ENCODE measurements around the gene RASSF8.

RASSF8 gene

DNA sequence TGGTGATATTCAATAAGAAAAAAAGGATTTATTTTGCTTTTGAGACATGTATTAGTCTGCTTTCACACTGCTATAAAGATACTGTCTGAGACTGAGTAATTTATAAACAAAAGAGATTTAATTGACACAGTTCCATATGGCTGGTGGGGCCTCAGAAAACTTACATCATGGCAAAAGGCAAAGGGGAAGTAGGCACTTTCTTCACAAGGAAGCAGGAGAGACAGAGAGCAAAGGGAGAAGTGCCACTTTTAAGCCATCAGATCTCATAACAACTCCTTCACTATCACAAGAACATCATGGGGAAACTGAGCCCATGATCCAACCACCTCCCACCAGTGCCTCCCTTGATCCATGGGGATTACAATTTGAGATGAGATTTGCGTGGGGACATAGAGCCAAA is 122.4 kb downstream of the RASSF8 start:
- DNase-seq (ENCODE audit: low read depth) = no peak
- TF ChIP-seq, protein P1, sequence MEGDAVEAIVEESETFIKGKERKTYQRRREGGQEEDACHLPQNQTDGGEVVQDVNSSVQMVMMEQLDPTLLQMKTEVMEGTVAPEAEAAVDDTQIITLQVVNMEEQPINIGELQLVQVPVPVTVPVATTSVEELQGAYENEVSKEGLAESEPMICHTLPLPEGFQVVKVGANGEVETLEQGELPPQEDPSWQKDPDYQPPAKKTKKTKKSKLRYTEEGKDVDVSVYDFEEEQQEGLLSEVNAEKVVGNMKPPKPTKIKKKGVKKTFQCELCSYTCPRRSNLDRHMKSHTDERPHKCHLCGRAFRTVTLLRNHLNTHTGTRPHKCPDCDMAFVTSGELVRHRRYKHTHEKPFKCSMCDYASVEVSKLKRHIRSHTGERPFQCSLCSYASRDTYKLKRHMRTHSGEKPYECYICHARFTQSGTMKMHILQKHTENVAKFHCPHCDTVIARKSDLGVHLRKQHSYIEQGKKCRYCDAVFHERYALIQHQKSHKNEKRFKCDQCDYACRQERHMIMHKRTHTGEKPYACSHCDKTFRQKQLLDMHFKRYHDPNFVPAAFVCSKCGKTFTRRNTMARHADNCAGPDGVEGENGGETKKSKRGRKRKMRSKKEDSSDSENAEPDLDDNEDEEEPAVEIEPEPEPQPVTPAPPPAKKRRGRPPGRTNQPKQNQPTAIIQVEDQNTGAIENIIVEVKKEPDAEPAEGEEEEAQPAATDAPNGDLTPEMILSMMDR (IDR thresholded peaks at IDR 0.05; ENCODE audit: low read length, missing control alignments) = no peak
- H3K4me3 ChIP-seq (replicated peaks; ENCODE audit: low read depth, low read length) = no peak overlapping the region

DNA sequence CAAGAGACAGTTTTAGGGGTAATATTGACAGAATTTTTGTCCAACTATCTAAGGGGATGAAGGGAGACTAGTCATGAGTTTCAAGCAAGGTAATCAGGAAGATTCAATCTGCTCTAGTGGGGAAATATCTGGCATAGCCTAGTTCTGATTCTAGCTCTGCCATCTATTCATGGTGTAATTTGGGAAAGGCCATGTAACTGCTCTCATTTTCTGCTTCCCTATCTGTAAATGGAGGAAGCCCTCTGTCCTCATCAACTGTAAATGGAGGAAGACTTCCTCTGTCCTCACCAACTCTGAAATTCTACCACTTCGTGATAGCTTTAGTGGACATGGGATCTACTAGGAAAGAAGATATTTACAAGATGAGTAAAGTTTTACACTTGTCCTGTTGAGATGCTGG is 128.5 kb downstream of the RASSF8 start:
- TF ChIP-seq, protein P1 (IDR thresholded peaks at IDR 0.05; ENCODE audit: low read length, missing control alignments) = no peak
- no peak overlapping the region for H3K4me3 ChIP-seq (replicated peaks; ENCODE audit: low read depth, low read length)
- DNase-seq (ENCODE audit: low read depth) = no peak

DNA sequence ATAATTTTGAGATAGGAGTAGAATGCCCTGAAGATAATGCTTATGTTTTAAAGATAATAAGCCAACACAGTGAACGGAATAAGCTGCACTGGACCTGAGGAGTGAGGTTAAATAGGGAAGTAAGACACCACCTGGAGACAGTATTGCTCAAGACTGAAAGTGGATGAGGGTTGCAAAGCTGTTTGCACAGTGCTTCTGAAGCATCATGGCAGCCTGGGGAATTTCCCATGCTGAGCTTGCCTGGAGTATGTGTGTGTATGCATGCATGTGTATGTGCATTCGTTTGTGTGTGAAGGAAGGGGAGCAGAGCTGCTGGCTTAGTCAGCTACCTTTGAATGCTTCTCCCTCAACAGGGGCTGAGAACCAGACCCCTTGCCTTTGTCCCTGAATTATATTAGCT is 130.5 kb downstream of the RASSF8 start:
- no peak for DNase-seq (ENCODE audit: low read depth)
- H3K4me3 ChIP-seq (replicated peaks; ENCODE audit: low read depth, low read length) = no peak overlapping the region
- TF ChIP-seq, protein P1 (IDR thresholded peaks at IDR 0.05; ENCODE audit: low read length, missing control alignments) = no peak

DNA sequence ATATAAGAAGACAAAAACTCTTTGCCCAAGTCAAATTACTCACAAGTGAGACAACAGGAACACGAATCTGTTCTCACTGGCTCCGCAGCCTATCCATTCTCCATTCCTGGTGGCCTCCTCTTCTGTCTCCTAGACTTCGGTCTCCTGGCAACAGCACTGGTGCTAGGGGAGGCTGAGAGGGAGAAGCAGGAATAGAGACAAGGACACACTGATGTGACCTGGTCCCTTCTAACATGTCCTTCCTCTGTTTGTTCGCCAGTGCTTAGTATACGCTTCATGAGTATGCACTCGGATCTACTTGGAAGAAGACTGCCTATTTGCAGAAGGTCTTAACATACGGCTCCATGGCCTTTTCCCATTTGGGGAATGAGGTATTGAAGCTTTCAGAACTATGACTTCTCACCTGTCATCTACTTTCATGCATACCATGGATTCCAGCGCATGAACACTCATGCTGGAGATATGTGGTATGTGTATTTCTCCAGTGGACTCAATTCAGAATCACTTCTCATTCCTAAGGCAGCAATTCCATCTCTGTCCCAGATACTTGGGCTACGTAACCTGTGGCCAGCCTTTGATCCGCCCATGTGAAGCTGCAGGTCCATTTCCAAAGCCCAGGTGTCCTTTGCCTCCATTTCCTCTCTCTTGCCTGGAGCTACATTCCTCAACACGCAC is 132.5 kb downstream of the RASSF8 start:
- TF ChIP-seq, protein P1 (IDR thresholded peaks at IDR 0.05; ENCODE audit: low read length, missing control alignments) = no peak
- DNase-seq (ENCODE audit: low read depth) = no peak
- no peak overlapping the region for H3K4me3 ChIP-seq (replicated peaks; ENCODE audit: low read depth, low read length)

DNA sequence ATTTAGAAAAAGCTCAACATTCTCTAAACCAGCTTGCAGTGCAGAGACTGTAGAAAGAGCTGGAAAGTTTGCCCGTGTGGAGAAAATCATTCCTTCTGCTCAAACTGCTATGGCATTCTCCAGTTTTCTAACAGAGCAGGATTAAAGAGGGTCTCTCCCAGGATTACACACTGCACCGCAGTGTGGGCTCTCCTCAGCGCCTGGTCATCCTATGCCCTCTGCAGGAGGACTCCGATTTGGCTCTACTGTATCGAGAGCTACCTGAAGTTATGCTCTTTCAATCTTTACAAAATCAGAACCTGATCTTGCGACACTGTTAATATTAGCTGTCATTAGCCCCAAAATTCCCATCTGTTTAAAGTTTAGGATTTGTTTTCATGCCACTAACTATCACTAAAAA is 133.3 kb downstream of the RASSF8 start:
- TF ChIP-seq, protein P1 (IDR thresholded peaks at IDR 0.05; ENCODE audit: low read length, missing control alignments) = peak; percentile 24
- DNase-seq (ENCODE audit: low read depth) = no peak
- H3K4me3 ChIP-seq (replicated peaks; ENCODE audit: low read depth, low read length) = no peak overlapping the region

DNA sequence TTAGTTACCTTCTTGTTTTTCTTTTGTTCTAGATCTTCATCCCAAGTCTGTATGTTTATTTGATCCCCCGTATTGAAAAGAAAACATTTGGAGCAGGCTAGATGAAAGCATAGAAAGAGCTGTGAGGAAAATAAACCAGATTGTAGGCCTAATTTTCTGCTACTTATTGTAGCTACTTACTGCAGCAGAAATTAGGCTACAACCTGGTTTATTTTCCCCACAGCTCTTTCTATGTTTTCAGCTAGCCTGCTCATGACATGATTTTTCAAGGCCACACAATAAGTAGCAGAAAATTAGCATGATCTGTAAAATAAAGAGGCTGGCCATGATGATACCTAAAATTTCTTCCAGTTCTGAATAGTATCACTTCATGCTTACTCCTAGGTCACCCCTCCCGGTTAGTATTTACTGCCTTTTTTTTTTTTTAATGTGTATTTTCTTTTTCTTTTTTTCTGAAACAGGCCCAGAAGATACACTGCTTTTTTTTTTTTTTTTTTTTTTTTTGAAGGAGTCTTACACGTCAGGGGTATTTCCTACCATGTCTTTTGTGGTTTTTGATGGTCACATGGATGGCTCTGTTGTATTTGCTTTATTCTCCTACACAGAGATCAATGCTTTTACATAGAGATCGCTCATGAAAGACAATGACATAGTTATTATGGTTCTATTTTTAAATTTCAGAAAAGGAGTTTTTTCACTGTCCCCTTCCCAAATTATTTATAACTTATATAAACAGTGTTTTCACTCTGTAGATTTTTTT is 134.0 kb downstream of the RASSF8 start:
- no peak overlapping the region for H3K4me3 ChIP-seq (replicated peaks; ENCODE audit: low read depth, low read length)
- peak; percentile 46 for DNase-seq (ENCODE audit: low read depth)
- TF ChIP-seq, protein P1 (IDR thresholded peaks at IDR 0.05; ENCODE audit: low read length, missing control alignments) = no peak
